Measurements from ENCODE around the gene ZNF581. TPM values are rescaled to one million over a fixed set of nuclear protein-coding genes. Genes with fewer than 3 reads are reported as not detected.

The ZNF581 gene
- total RNA-seq (2021) (37.1 and 38.4 TPM in 2 replicates), Bru-seq, nascent RNA (percentile 71 among the genes with signal in this experiment), BruChase-seq, experiment 1, labeled RNA remaining after a 2-hour chase (percentile 77 among the genes with signal in this experiment), BruChase-seq, experiment 2, labeled RNA remaining after a 6-hour chase (percentile 92 among the genes with signal in this experiment)
- long read RNA-seq, transcript ZNF581-201 (2 exons, 1,298 nt): major isoform, 19 of 30 reads
- long read RNA-seq, partial matches to known transcripts: 4 of 30 reads
- long read RNA-seq, other reads (novel, unspliced or antisense): 3 of 30 reads

- Histone ChIP-seq H3K36me3 (ENCODE audit: insufficient read depth, low read length, poor library complexity, severe bottlenecking) (peaks cover 13% of the 10 kb centered on the region), H3K9me3 (ENCODE audit: low read depth, low read length, poor library complexity, severe bottlenecking) (no peaks in the 10 kb centered on the region), H3K27ac (ENCODE audit: low read depth, low read length, poor library complexity, severe bottlenecking) (peak within 1 kb of the TSS; percentile 90), H3K4me3 (ENCODE audit: low read depth, low read length, poor library complexity, severe bottlenecking) (peak within 1 kb of the TSS; percentile 81), H3K4me1 (ENCODE audit: insufficient read depth, low read length, poor library complexity, severe bottlenecking) (peaks cover 30% of the 10 kb centered on the region), H3K27me3 (replicated peaks; ENCODE audit: insufficient read depth, low read depth, low read length, poor library complexity) (no peaks in the 10 kb centered on the region)
- BruUV-seq (replicated peaks): no TSS peak
- ChIA-PET CTCF (interaction anchor here (1.3 kb wide), 1 partner anchor 11 kb away, joined by 3 read pairs; no protein-coding TSS in a partner anchor), POLR2A (ENCODE audit: low non-redundant PET) (no interaction called here)
- intact Hi-C loops (cut with micrococcal nuclease; ENCODE audit: unreplicated experiment): no loop called here
- TF ChIP-seq CTCF (conservative IDR thresholded peaks at IDR 0.05; ENCODE audit: low read depth, low read length) (no peak), EZH2 (IDR thresholded peaks at IDR 0.05; ENCODE audit: borderline replicate concordance, low read depth, low read length, poor library complexity, severe bottlenecking) (no peak)
- DNase-seq (ENCODE audit: low spot score): peak; percentile 90
These were observed at the start of gene ZNF581 for GRCh38 chr19:55643003-55643886. Gene ZNF581 (plus strand): TSS chr19:55643649. CDS start chr19:55644572, 923 bp downstream.

- Histone ChIP-seq H3K36me3 (ENCODE audit: insufficient read depth, low read length, poor library complexity, severe bottlenecking) (peaks cover 27% of the 10 kb centered on the region), H3K4me3 (ENCODE audit: low read depth, low read length, poor library complexity, severe bottlenecking) (no peak overlapping the region), H3K9me3 (ENCODE audit: low read depth, low read length, poor library complexity, severe bottlenecking) (no peaks in the 10 kb centered on the region), H3K27ac (ENCODE audit: low read depth, low read length, poor library complexity, severe bottlenecking) (no peak overlapping the region), H3K27me3 (replicated peaks; ENCODE audit: insufficient read depth, low read depth, low read length, poor library complexity) (no peaks in the 10 kb centered on the region), H3K4me1 (ENCODE audit: insufficient read depth, low read length, poor library complexity, severe bottlenecking) (peaks cover 13% of the 10 kb centered on the region)
- ChIA-PET CTCF (no interaction called here), POLR2A (ENCODE audit: low non-redundant PET) (no interaction called here)
- BruUV-seq (replicated peaks): no TSS peak
- intact Hi-C loops (cut with micrococcal nuclease; ENCODE audit: unreplicated experiment): no loop called here
- no peak for DNase-seq (ENCODE audit: low spot score)
- TF ChIP-seq CTCF (conservative IDR thresholded peaks at IDR 0.05; ENCODE audit: low read depth, low read length): no peak
- TF ChIP-seq EZH2 (IDR thresholded peaks at IDR 0.05; ENCODE audit: borderline replicate concordance, low read depth, low read length, poor library complexity, severe bottlenecking): no peak
These were observed 48.4 kb upstream of the ZNF581 start for GRCh38 chr19:55594996-55595545.

GRCh38 chr19:55596304-55596703, 47.1 kb upstream of the ZNF581 start:
- no peak overlapping the region for H3K4me3 ChIP-seq (ENCODE audit: low read depth, low read length, poor library complexity, severe bottlenecking)
- no peak for TF ChIP-seq EZH2 (IDR thresholded peaks at IDR 0.05; ENCODE audit: borderline replicate concordance, low read depth, low read length, poor library complexity, severe bottlenecking)
- TF ChIP-seq CTCF (conservative IDR thresholded peaks at IDR 0.05; ENCODE audit: low read depth, low read length): no peak
- H3K27ac ChIP-seq (ENCODE audit: low read depth, low read length, poor library complexity, severe bottlenecking): no peak overlapping the region
- ChIA-PET CTCF (no interaction called here), POLR2A (ENCODE audit: low non-redundant PET) (no interaction called here)
- H3K4me1 ChIP-seq (ENCODE audit: insufficient read depth, low read length, poor library complexity, severe bottlenecking): peaks cover 16% of the 10 kb centered on the region
- H3K36me3 ChIP-seq (ENCODE audit: insufficient read depth, low read length, poor library complexity, severe bottlenecking): peaks cover 27% of the 10 kb centered on the region
- DNase-seq (ENCODE audit: low spot score): no peak
- no peaks in the 10 kb centered on the region for H3K27me3 ChIP-seq (replicated peaks; ENCODE audit: insufficient read depth, low read depth, low read length, poor library complexity)
- H3K9me3 ChIP-seq (ENCODE audit: low read depth, low read length, poor library complexity, severe bottlenecking): no peaks in the 10 kb centered on the region
- intact Hi-C loops (cut with micrococcal nuclease; ENCODE audit: unreplicated experiment): no loop called here
- no TSS peak for BruUV-seq (replicated peaks)
